Measurements from ENCODE around the gene ASPG.

ASPG gene

DNA sequence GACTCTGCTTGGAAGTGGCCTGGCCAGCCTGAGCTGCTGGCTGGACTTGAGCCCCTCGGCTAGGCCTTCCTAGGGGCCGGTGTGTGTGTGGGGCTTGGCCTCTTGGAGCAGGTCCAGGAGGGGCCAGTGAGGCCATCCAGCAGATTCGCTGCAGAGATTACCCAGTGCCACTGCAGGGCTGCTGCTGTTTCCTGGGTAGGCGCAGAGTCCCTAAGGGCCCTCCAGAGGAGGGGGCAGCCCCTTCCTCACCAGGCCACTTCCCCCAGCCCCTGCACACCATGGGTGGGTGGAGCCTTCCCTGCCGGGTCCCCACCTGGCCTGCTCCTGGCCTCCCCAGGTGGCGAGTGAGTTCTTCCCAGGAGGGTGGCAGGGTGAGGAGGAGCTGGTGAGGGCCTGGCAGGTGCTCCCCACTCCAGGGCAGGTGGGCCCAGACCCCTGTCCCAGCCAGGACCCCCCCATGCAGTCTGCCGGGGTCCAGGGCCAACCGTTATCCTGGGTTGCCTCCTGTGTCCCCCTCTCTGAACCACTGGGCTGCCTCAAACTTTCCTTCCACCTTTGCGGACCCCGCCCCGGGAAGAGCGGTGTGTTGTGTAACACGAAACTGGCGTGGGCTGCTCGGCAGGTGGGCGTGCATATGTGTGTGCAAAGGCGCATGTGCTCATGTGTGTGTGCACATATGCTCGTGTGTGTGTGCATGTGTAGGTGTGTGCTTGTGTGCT, 25.1 kb downstream of the ASPG start:
- Histone ChIP-seq H3K27me3 (ENCODE audit: control insufficient read depth, insufficient read depth, low read length) (peaks cover under 1% of the 10 kb centered on the region), H3K4me1 (ENCODE audit: control insufficient read depth, insufficient read depth, low read length) (no peaks in the 10 kb centered on the region), H3K4me3 (ENCODE audit: low read depth, low read length) (no peak overlapping the region), H3K9me3 (ENCODE audit: control insufficient read depth, insufficient read depth, low read length) (no peaks in the 10 kb centered on the region), H3K9ac (ENCODE audit: low read depth, low read length) (no peak overlapping the region), H3K36me3 (ENCODE audit: control insufficient read depth, insufficient read depth, low read length) (no peaks in the 10 kb centered on the region)

DNA sequence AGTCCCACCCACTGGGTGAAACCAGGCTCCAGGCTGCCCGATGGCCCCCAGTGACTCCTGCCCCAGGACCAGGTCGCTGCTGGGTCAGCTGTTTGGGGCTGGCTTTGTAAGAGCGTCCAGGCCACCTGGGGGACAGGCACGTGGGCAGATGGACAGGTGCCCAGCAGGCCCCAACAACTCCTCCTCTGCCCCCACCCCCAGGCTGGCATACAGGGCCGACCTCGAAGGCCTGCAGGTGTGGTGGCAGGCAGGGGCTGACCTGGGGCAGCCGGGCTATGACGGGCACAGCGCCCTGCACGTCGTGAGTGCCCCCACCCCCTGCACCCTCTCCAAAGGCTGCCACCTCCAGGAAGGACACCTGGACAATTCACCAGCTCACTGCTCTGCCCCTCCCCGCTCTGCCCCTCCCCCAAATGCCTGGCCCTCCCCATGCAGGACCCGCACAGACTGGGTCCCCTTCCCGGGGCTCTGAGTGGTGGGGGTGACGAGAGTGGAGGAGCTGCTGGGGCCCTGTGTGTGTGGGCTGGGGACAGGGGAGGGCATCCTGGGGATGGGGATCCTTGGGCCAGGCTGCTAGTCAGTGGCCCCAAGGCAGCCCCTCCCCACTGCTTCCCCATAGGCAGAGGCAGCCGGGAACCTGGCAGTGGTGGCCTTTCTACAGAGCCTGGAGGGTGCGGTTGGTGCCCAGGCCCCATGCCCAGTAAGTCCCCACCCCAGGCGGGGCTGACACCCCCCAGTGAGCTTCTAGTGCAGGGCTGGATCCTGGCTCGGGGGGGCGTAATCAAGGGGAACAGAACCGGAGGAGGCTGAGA, 26.0 kb downstream of the ASPG start:
- Histone ChIP-seq H3K36me3 (ENCODE audit: control insufficient read depth, insufficient read depth, low read length) (no peaks in the 10 kb centered on the region), H3K4me3 (ENCODE audit: low read depth, low read length) (no peak overlapping the region), H3K9ac (ENCODE audit: low read depth, low read length) (no peak overlapping the region), H3K27me3 (ENCODE audit: control insufficient read depth, insufficient read depth, low read length) (peaks cover 7% of the 10 kb centered on the region), H3K4me1 (ENCODE audit: control insufficient read depth, insufficient read depth, low read length) (no peaks in the 10 kb centered on the region), H3K9me3 (ENCODE audit: control insufficient read depth, insufficient read depth, low read length) (no peaks in the 10 kb centered on the region)

DNA sequence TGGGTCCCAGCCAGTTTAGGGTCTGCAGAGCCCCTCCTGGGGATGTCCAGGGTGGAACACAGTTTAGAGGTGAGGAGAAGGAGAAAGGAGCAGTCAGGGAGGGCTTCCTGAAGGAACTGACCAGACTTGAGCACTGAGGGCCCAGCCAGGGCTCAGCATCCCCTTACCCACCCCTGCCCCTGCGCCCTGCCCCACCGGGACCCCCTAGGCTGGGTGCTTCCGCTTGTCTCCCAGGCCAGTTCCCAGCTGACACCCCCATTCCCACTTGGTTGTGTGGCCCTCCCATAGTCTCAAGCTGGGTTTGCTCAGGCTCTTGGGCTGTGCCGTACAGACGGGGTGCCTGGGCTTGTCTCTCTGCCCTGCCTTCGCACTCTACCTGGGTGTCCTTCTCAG, 26.6 kb downstream of the ASPG start:
- Histone ChIP-seq H3K9ac (ENCODE audit: low read depth, low read length) (no peak overlapping the region), H3K4me3 (ENCODE audit: low read depth, low read length) (no peak overlapping the region), H3K4me1 (ENCODE audit: control insufficient read depth, insufficient read depth, low read length) (no peaks in the 10 kb centered on the region), H3K9me3 (ENCODE audit: control insufficient read depth, insufficient read depth, low read length) (no peaks in the 10 kb centered on the region), H3K27me3 (ENCODE audit: control insufficient read depth, insufficient read depth, low read length) (peaks cover 7% of the 10 kb centered on the region), H3K36me3 (ENCODE audit: control insufficient read depth, insufficient read depth, low read length) (no peaks in the 10 kb centered on the region)

DNA sequence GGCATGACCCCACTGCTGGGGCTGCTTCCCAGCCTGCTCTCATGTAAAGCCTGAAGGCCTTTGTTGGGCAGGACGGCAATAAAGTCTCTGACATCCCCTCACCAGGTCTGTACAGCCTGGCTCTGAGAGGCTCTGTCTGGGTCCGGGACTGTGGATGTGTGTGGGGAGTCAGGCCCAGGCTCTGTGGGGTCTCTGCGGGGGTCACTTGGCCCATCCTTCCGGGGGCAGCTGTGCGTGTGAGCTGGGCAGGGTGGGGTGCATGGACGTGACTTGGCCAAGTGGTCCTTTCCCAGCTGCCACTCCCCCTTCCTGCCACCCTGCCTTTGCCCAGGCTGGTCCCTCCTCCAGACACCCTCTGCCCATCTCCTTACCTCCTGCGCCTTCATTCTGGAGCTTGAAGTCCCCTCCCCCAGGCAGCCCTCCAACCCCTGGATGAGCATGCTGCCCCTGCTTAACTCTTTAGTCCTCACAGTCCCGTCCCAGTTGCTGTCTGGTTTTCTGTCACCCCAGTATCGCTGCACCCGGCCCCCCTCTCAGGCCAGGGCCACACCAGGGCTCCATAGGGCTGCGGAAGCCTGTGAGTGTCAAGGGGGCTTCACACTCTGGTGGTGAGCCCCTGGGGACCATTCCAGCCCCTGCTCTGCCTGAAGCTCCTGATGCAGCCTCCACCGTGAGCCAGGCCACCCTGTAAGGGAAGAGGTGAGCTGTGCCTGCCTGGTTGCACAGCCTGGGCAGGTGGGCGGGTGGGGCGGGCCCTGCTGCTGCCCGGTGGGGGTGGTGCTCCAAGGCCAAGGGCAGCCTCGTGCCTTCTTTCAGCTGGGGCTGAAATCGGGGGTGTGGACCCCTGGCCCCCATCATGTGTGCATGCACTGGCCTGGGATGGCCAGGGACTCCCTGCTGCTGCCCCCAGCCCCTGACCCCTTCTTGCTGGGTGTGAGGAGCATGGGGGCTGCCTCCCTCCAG, 27.4 kb downstream of the ASPG start:
- Histone ChIP-seq H3K9me3 (ENCODE audit: control insufficient read depth, insufficient read depth, low read length) (no peaks in the 10 kb centered on the region), H3K36me3 (ENCODE audit: control insufficient read depth, insufficient read depth, low read length) (no peaks in the 10 kb centered on the region), H3K4me3 (ENCODE audit: low read depth, low read length) (no peak overlapping the region), H3K9ac (ENCODE audit: low read depth, low read length) (no peak overlapping the region), H3K4me1 (ENCODE audit: control insufficient read depth, insufficient read depth, low read length) (no peaks in the 10 kb centered on the region), H3K27me3 (ENCODE audit: control insufficient read depth, insufficient read depth, low read length) (peaks cover 12% of the 10 kb centered on the region)

GRCh38 chr14:104113631-104114420, 28.3 kb downstream of the ASPG start:
- Histone ChIP-seq H3K9ac (ENCODE audit: low read depth, low read length) (no peak overlapping the region), H3K9me3 (ENCODE audit: control insufficient read depth, insufficient read depth, low read length) (no peaks in the 10 kb centered on the region), H3K4me3 (ENCODE audit: low read depth, low read length) (no peak overlapping the region), H3K27me3 (ENCODE audit: control insufficient read depth, insufficient read depth, low read length) (peaks cover 22% of the 10 kb centered on the region), H3K4me1 (ENCODE audit: control insufficient read depth, insufficient read depth, low read length) (no peaks in the 10 kb centered on the region), H3K36me3 (ENCODE audit: control insufficient read depth, insufficient read depth, low read length) (no peaks in the 10 kb centered on the region)

GRCh38 chr14:104114421-104115130, 29.1 kb downstream of the ASPG start:
- Histone ChIP-seq H3K9ac (ENCODE audit: low read depth, low read length) (no peak overlapping the region), H3K4me3 (ENCODE audit: low read depth, low read length) (no peak overlapping the region), H3K27me3 (ENCODE audit: control insufficient read depth, insufficient read depth, low read length) (peaks cover 28% of the 10 kb centered on the region)

DNA sequence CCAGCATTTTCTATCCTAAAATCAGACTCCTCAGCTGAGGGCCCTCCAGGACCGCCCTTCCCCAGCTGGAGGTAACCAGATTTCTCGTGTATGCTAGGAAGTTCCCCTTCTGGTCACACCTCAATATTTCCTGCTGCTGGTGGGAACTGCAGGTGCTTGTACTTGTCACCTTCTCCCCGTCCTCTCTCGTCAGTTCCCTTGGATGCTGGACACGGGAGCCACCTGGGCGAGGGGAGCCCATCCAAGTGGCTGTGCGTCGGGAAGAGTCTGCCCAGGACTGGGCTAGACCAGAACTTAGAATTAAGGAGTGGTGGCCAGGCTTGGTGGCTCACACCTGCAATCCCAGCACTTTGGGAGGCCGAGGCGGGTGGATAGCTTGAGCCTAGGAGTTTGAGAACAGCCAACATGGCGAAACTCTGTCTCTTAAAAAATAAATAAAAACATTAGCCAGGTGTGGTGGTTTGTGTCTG, 29.7 kb downstream of the ASPG start:
- Histone ChIP-seq H3K36me3 (ENCODE audit: control insufficient read depth, insufficient read depth, low read length) (no peaks in the 10 kb centered on the region), H3K9me3 (ENCODE audit: control insufficient read depth, insufficient read depth, low read length) (no peaks in the 10 kb centered on the region), H3K27me3 (ENCODE audit: control insufficient read depth, insufficient read depth, low read length) (peaks cover 28% of the 10 kb centered on the region)

More at GRCh38 chr14:104114421-104115130, 29.1 kb downstream of the ASPG start:
- Histone ChIP-seq H3K9me3 (ENCODE audit: control insufficient read depth, insufficient read depth, low read length) (no peaks in the 10 kb centered on the region), H3K4me1 (ENCODE audit: control insufficient read depth, insufficient read depth, low read length) (no peaks in the 10 kb centered on the region), H3K36me3 (ENCODE audit: control insufficient read depth, insufficient read depth, low read length) (no peaks in the 10 kb centered on the region)

GRCh38 chr14:104115691-104116287, 30.3 kb downstream of the ASPG start:
- Histone ChIP-seq H3K36me3 (ENCODE audit: control insufficient read depth, insufficient read depth, low read length) (no peaks in the 10 kb centered on the region), H3K4me1 (ENCODE audit: control insufficient read depth, insufficient read depth, low read length) (no peaks in the 10 kb centered on the region), H3K9ac (ENCODE audit: low read depth, low read length) (no peak overlapping the region), H3K4me3 (ENCODE audit: low read depth, low read length) (no peak overlapping the region), H3K27me3 (ENCODE audit: control insufficient read depth, insufficient read depth, low read length) (peaks cover 28% of the 10 kb centered on the region), H3K9me3 (ENCODE audit: control insufficient read depth, insufficient read depth, low read length) (no peaks in the 10 kb centered on the region)

More for the DNA sequence above, 29.7 kb downstream of the ASPG start:
- Histone ChIP-seq H3K4me3 (ENCODE audit: low read depth, low read length) (no peak overlapping the region), H3K9ac (ENCODE audit: low read depth, low read length) (no peak overlapping the region), H3K4me1 (ENCODE audit: control insufficient read depth, insufficient read depth, low read length) (no peaks in the 10 kb centered on the region)

DNA sequence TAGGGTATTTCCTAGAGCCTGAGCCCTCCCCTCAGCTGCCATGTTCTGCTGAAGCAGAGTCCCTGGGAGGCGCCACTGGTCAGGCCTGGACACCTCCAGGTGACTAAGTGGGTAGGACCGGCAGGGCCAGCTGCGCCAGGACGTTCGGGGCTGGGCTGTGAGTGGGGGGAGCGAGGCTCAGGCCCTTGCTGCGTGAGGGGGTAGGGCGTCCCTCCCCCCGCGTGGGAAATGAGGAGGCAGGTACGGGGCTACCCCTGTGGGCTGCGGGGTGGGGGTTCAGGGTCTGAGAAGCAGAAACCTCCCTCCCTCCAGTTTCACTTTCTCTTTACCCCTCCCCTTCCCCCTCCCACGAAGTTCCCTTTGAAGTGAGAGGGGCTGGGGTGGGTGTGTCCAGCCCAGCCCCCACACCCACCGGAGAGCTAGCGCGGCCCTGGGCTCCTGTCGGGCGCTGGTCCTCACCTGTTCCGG, 30.8 kb downstream of the ASPG start:
- H3K36me3 ChIP-seq (ENCODE audit: control insufficient read depth, insufficient read depth, low read length) = no peaks in the 10 kb centered on the region
- H3K4me1 ChIP-seq (ENCODE audit: control insufficient read depth, insufficient read depth, low read length) = no peaks in the 10 kb centered on the region
- H3K4me3 ChIP-seq (ENCODE audit: low read depth, low read length) = peak overlapping the region; percentile 41
- H3K9me3 ChIP-seq (ENCODE audit: control insufficient read depth, insufficient read depth, low read length) = no peaks in the 10 kb centered on the region
- peaks cover 28% of the 10 kb centered on the region for H3K27me3 ChIP-seq (ENCODE audit: control insufficient read depth, insufficient read depth, low read length)
- no peak overlapping the region for H3K9ac ChIP-seq (ENCODE audit: low read depth, low read length)

DNA sequence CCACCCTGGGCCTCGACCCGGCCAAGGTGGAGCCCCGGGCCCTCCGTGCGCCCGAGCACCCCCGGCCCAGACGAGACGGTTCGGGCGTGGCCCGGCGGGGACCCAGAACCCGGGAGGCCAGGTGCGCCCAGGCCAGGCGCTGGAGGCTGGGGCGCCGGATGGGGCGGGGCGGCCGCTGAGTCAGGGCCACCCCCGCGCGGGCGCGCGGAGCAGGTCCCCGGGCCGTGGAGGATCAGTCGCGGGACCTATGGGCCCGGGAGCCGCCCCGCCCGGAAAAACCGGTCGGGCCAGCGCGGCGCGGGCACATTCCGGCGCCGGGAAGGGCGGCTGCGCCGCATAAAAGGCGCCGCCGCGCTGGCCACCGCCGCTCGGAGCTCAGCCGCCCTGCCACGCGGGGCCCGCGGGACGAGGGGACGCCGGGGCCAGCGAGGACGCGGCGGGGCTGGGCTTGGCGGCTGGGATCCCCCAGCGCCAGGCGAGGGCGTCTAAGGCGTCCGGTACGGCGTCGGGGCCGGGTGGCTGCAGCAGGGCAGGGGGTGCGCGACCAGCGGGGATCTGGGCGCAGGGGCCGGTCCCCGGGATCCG, 31.3 kb downstream of the ASPG start:
- H3K27me3 ChIP-seq (ENCODE audit: control insufficient read depth, insufficient read depth, low read length) = peaks cover 28% of the 10 kb centered on the region
- no peaks in the 10 kb centered on the region for H3K36me3 ChIP-seq (ENCODE audit: control insufficient read depth, insufficient read depth, low read length)
- no peak overlapping the region for H3K9ac ChIP-seq (ENCODE audit: low read depth, low read length)
- H3K4me3 ChIP-seq (ENCODE audit: low read depth, low read length) = peak overlapping the region; percentile 41
- no peaks in the 10 kb centered on the region for H3K9me3 ChIP-seq (ENCODE audit: control insufficient read depth, insufficient read depth, low read length)
- no peaks in the 10 kb centered on the region for H3K4me1 ChIP-seq (ENCODE audit: control insufficient read depth, insufficient read depth, low read length)
